ENCODE results near the gene GAS2L3.
"Not testable (repeated sequence)": the region's sequence is repeated elsewhere in the genome, so short reads cannot be mapped to it uniquely, and the experiment has no call there.

GAS2L3 gene

GRCh38 chr12:100574187-100575074 is 947 bp downstream of the GAS2L3 start:
- no peak for DNase-seq (ENCODE audit: low read depth in 2 of 2)

GRCh38 chr12:100576331-100577036 is 3.0 kb downstream of the GAS2L3 start:
- DNase-seq (ENCODE audit: low read depth in 2 of 2): no peak

- DNase-seq (ENCODE audit: low read depth in 2 of 2): no peak
Measured at GRCh38 chr12:100578923-100579322, 5.4 kb downstream of the GAS2L3 start.

- no peak for DNase-seq (ENCODE audit: low read depth in 2 of 2)
Measured at GRCh38 chr12:100579844-100580243, 6.4 kb downstream of the GAS2L3 start.

GRCh38 chr12:100584256-100584655 is 10.8 kb downstream of the GAS2L3 start:
- DNase-seq (ENCODE audit: low read depth in 2 of 2): no peak

GRCh38 chr12:100591979-100592378 is 18.5 kb downstream of the GAS2L3 start:
- DNase-seq (ENCODE audit: low read depth in 2 of 2): no peak

- no peak for DNase-seq (ENCODE audit: low read depth in 2 of 2)
Measured at GRCh38 chr12:100593490-100593889, 20.0 kb downstream of the GAS2L3 start.

- DNase-seq (ENCODE audit: low read depth in 2 of 2): no peak
Measured at GRCh38 chr12:100601626-100602025, 28.1 kb downstream of the GAS2L3 start.

GRCh38 chr12:100602997-100603396 is 29.5 kb downstream of the GAS2L3 start:
- not testable (repeated sequence) for DNase-seq (ENCODE audit: low read depth in 2 of 2)

- DNase-seq (ENCODE audit: low read depth in 2 of 2): no peak
Measured at GRCh38 chr12:100608776-100609175, 35.3 kb downstream of the GAS2L3 start.

GRCh38 chr12:100610666-100611430 is 37.4 kb downstream of the GAS2L3 start:
- DNase-seq (ENCODE audit: low read depth in 2 of 2): no peak

GRCh38 chr12:100612606-100613005 is 39.1 kb downstream of the GAS2L3 start:
- no peak for DNase-seq (ENCODE audit: low read depth in 2 of 2)

- DNase-seq (ENCODE audit: low read depth in 2 of 2): no peak
Measured at GRCh38 chr12:100624571-100624970, 51.1 kb downstream of the GAS2L3 start.

GRCh38 chr12:100632445-100632892 is 59.0 kb downstream of the GAS2L3 start:
- DNase-seq (ENCODE audit: low read depth in 2 of 2): no peak

GRCh38 chr12:100633082-100633785 is 59.8 kb downstream of the GAS2L3 start:
- DNase-seq (ENCODE audit: low read depth in 2 of 2): not testable (repeated sequence)

GRCh38 chr12:100643246-100643645 is 69.8 kb downstream of the GAS2L3 start:
- DNase-seq (ENCODE audit: low read depth in 2 of 2): no peak

GRCh38 chr12:100646896-100647295 is 73.4 kb downstream of the GAS2L3 start:
- DNase-seq (ENCODE audit: low read depth in 2 of 2): no peak

- no peak for DNase-seq (ENCODE audit: low read depth in 2 of 2)
Measured at GRCh38 chr12:100651108-100651507, 77.6 kb downstream of the GAS2L3 start.

- no peak for DNase-seq (ENCODE audit: low read depth in 2 of 2)
Measured at GRCh38 chr12:100651694-100652093, 78.2 kb downstream of the GAS2L3 start.

GRCh38 chr12:100652488-100652887 is 79.0 kb downstream of the GAS2L3 start:
- no peak for DNase-seq (ENCODE audit: low read depth in 2 of 2)

- DNase-seq (ENCODE audit: low read depth in 2 of 2): no peak
Measured at GRCh38 chr12:100656141-100656540, 82.7 kb downstream of the GAS2L3 start.

Measured in stimulated activated CD4-positive, alpha-beta T cell treated with anti-CD3 and anti-CD28 coated beads, Interleukin-1b, Interleukin-23, amount 100 ng/mL, for 1 hour (primary cell).